ENCODE measurements around the gene DMD. TPM values are rescaled to one million over a fixed set of nuclear protein-coding genes. Genes with fewer than 3 reads are reported as not detected.
"Not testable (repeated sequence)": the region's sequence is repeated elsewhere in the genome, so short reads cannot be mapped to it uniquely, and the experiment has no call there.

Gene DMD
- total RNA-seq, 1 donor from 2014 or later = 6.7 TPM

GRCh38 chrX:32370456-32371205 lies 840.7 kb downstream of the DMD start:
- no peak for DNase-seq (ENCODE audit: extremely low read depth, low read depth, low spot score)

GRCh38 chrX:32293962-32294700 lies 917.2 kb downstream of the DMD start:
- no peak for DNase-seq (ENCODE audit: extremely low read depth, low read depth, low spot score)

- DNase-seq (ENCODE audit: extremely low read depth, low read depth, low spot score) = no peak
Observed at GRCh38 chrX:32289356-32289755, 922.0 kb downstream of the DMD start.

- no peak for DNase-seq (ENCODE audit: extremely low read depth, low read depth, low spot score)
Observed at GRCh38 chrX:32281853-32282252, 929.5 kb downstream of the DMD start.

GRCh38 chrX:32280921-32281320 lies 930.4 kb downstream of the DMD start:
- no peak for DNase-seq (ENCODE audit: extremely low read depth, low read depth, low spot score)

- DNase-seq (ENCODE audit: extremely low read depth, low read depth, low spot score) = no peak
Observed at GRCh38 chrX:32280489-32280888, 930.9 kb downstream of the DMD start.

- no peak for DNase-seq (ENCODE audit: extremely low read depth, low read depth, low spot score)
Observed at GRCh38 chrX:32276153-32276552, 935.2 kb downstream of the DMD start.

GRCh38 chrX:32269866-32270265 lies 941.5 kb downstream of the DMD start:
- no peak for DNase-seq (ENCODE audit: extremely low read depth, low read depth, low spot score)

GRCh38 chrX:32268207-32268606 lies 943.1 kb downstream of the DMD start:
- no peak for DNase-seq (ENCODE audit: extremely low read depth, low read depth, low spot score)

GRCh38 chrX:32267796-32268195 lies 943.6 kb downstream of the DMD start:
- no peak for DNase-seq (ENCODE audit: extremely low read depth, low read depth, low spot score)

GRCh38 chrX:32246675-32247074 lies 964.7 kb downstream of the DMD start:
- DNase-seq (ENCODE audit: extremely low read depth, low read depth, low spot score) = not testable (repeated sequence)

- DNase-seq (ENCODE audit: extremely low read depth, low read depth, low spot score) = no peak
Observed at GRCh38 chrX:32195611-32196010, 1015.7 kb downstream of the DMD start.

GRCh38 chrX:32191316-32191715 lies 1020.0 kb downstream of the DMD start:
- DNase-seq (ENCODE audit: extremely low read depth, low read depth, low spot score) = no peak

- no peak for DNase-seq (ENCODE audit: extremely low read depth, low read depth, low spot score)
Observed at GRCh38 chrX:32185160-32185559, 1026.2 kb downstream of the DMD start.

GRCh38 chrX:32183066-32183465 lies 1028.3 kb downstream of the DMD start:
- DNase-seq (ENCODE audit: extremely low read depth, low read depth, low spot score) = no peak

- DNase-seq (ENCODE audit: extremely low read depth, low read depth, low spot score) = no peak
Observed at GRCh38 chrX:32176510-32176909, 1034.8 kb downstream of the DMD start.

- DNase-seq (ENCODE audit: extremely low read depth, low read depth, low spot score) = no peak
Observed at GRCh38 chrX:32170481-32170880, 1040.9 kb downstream of the DMD start.

GRCh38 chrX:32155044-32155638 lies 1056.2 kb downstream of the DMD start:
- DNase-seq (ENCODE audit: extremely low read depth, low read depth, low spot score) = no peak

GRCh38 chrX:32153585-32153984 lies 1057.8 kb downstream of the DMD start:
- DNase-seq (ENCODE audit: extremely low read depth, low read depth, low spot score) = no peak

- DNase-seq (ENCODE audit: extremely low read depth, low read depth, low spot score) = no peak
Observed at GRCh38 chrX:32150141-32150540, 1061.2 kb downstream of the DMD start.

GRCh38 chrX:32141841-32142240 lies 1069.5 kb downstream of the DMD start:
- DNase-seq (ENCODE audit: extremely low read depth, low read depth, low spot score) = no peak

GRCh38 chrX:32139476-32139875 lies 1071.9 kb downstream of the DMD start:
- no peak for DNase-seq (ENCODE audit: extremely low read depth, low read depth, low spot score)
